K562 (cell line): ENCODE data around the gene ZGLP1. TPM values are rescaled to one million over a fixed set of nuclear protein-coding genes. Genes with fewer than 3 reads are reported as not detected.

Experiments used
- CEBPG ChIP-seq, 3 experiments: fragments of 200-800 bp in 1 of 3; sonication (Bioruptor generic) in 1 of 3; sonication (generic) in 1 of 3; formaldehyde crosslinking in 1 of 3; IDR thresholded peaks in 2 of 3; conservative IDR thresholded peaks in 1 of 3; 2 replicates each; pipeline versions ENCODE4 v1.6.1 to v1.8.0; 2016 to 2022; ENCODE audit warnings: missing compliant biosample characterization in 2 of 3, missing genetic modification characterization in 2 of 3, mild to moderate bottlenecking in 1 of 3, missing genetic modification reagents in 1 of 3
- ELF1 ChIP-seq: fragments of 200-800 bp; sonication (Bioruptor generic); IDR thresholded peaks from 2 replicates; pipeline ENCODE4 v1.6.1; 2016; ENCODE audit warnings: missing genetic modification characterization, missing compliant biosample characterization
- ELK1 ChIP-seq: sonication (generic); formaldehyde crosslinking; IDR thresholded peaks from 2 replicates; pipeline ENCODE4 v1.8.1; 2022; ENCODE audit warnings: missing genetic modification reagents
- HSF4 ChIP-seq: fragments of 250-450 bp; sonication (Bioruptor Pico); IDR thresholded peaks from 2 replicates; pipeline ENCODE4 v2.1.2; 2022; ENCODE audit warnings: mild to moderate bottlenecking, moderate library complexity, borderline replicate concordance
- KLF10 ChIP-seq: fragments of 250-450 bp; sonication (Bioruptor Pico); IDR thresholded peaks from 2 replicates; pipeline ENCODE4 v1.6.1; 2021; ENCODE audit warnings: matching md5 sums
- LCOR ChIP-seq: sonication (generic); formaldehyde crosslinking; IDR thresholded peaks from 2 replicates; pipeline ENCODE4 v1.8.0; 2022; ENCODE audit warnings: mild to moderate bottlenecking, missing genetic modification reagents
- MCM2 ChIP-seq: fragments of 450-650 bp; IDR thresholded peaks from 2 replicates; pipeline ENCODE4 v1.6.1; 2017; ENCODE audit warnings: low read depth, mild to moderate bottlenecking
- MNT ChIP-seq, 2 experiments: fragments of 450-650 bp; conservative IDR thresholded peaks; 2 replicates each; pipeline ENCODE4 v1.6.1; 2017; ENCODE audit warnings: mild to moderate bottlenecking in 2 of 2, moderate library complexity in 2 of 2
- NFATC3 ChIP-seq: fragments of 450-650 bp; IDR thresholded peaks from 2 replicates; pipeline ENCODE4 v1.6.1; 2017; ENCODE audit warnings: mild to moderate bottlenecking
- NFE2 ChIP-seq: IDR thresholded peaks from 2 replicates; pipeline ENCODE4 v1.6.1; 2014; ENCODE audit warnings: antibody characterized with exemption, low read depth
- NR4A1 ChIP-seq, 2 experiments: fragments of 250-450 bp in 1 of 2; fragments of 450-650 bp in 1 of 2; sonication (Bioruptor Pico) in 1 of 2; IDR thresholded peaks; 2 replicates each; pipeline versions ENCODE4 v1.4.0 to v1.6.1; 2016 to 2020; ENCODE audit warnings: mild to moderate bottlenecking in 2 of 2, missing compliant biosample characterization in 1 of 2, missing genetic modification characterization in 1 of 2, moderate library complexity in 1 of 2
- POLR2B ChIP-seq: fragments of 450-650 bp; IDR thresholded peaks from 2 replicates; pipeline ENCODE4 v1.6.1; 2018; ENCODE audit warnings: low read depth; ENCODE audit not compliant: partially characterized antibody
- RCOR1 ChIP-seq, 2 experiments: IDR thresholded peaks; 2 replicates each; pipeline ENCODE4 v1.6.1; 2012; ENCODE audit warnings: low read depth in 2 of 2, low read length in 2 of 2, borderline replicate concordance in 1 of 2, improper control_type of control experiment in 1 of 2
- TAF15 ChIP-seq: fragments of 200-400 bp; formaldehyde crosslinking; IDR thresholded peaks from 2 replicates; pipeline ENCODE4 v1.6.1; 2017; ENCODE audit warnings: mild to moderate bottlenecking, low read depth, low read length, moderate library complexity
- ZBTB1 ChIP-seq: sonication (generic); formaldehyde crosslinking; IDR thresholded peaks from 2 replicates; pipeline ENCODE4 v1.8.1; 2023; ENCODE audit warnings: missing genetic modification reagents, low read depth, mild to moderate bottlenecking, borderline replicate concordance
- ZBTB26 ChIP-seq: fragments of 450-650 bp; formaldehyde crosslinking; IDR thresholded peaks from 2 replicates; pipeline ENCODE4 v1.4.0; 2022; ENCODE audit warnings: missing genetic modification characterization
- ZFP36 ChIP-seq: fragments of 150-350 bp; IDR thresholded peaks from 2 replicates; pipeline ENCODE4 v1.6.1; 2018; ENCODE audit warnings: low read length, low read depth; ENCODE audit not compliant: partially characterized antibody
- ZNF592 ChIP-seq: fragments of 450-650 bp; IDR thresholded peaks from 2 replicates; pipeline ENCODE4 v1.6.1; 2017; ENCODE audit warnings: antibody characterized with exemption, mild to moderate bottlenecking
- ZSCAN32 ChIP-seq: fragments of 450-650 bp; formaldehyde crosslinking; IDR thresholded peaks from 2 replicates; pipeline ENCODE4 v1.4.0; 2020; ENCODE audit warnings: mild to moderate bottlenecking, moderate library complexity
- polyA plus RNA-seq, 8 experiments: library from polyadenylated mRNA; depleted of rRNA in 4 of 8; stranded (reverse) in 5 of 8; unstranded in 3 of 8; fragments of >200 nt; fragmentation: Nextera tagmentation in 2 of 8; fragmentation: Illumina TruSeq in 1 of 8; extraction: Ambion mirVana in 2 of 8; extraction: Trizol in 1 of 8; gene quantifications; 2 replicates each; pipeline versions ENCODE4 v1.2.1 to v1.2.3, GENCODE V29; 2011 to 2014; ENCODE audit warnings: inconsistent platforms in 1 of 8, missing spikeins in 1 of 8
- total RNA-seq, 7 experiments: library from RNA; depleted of rRNA in 6 of 7; stranded (reverse); fragments of >200 nt in 6 of 7; fragmentation: Illumina TruSeq in 2 of 7; extraction: Trizol in 2 of 7; gene quantifications; 2 replicates each; pipeline versions ENCODE4 v1.2.1 to v1.2.3, GENCODE V29; 2011 to 2021; ENCODE audit warnings: low replicate concordance in 1 of 7

ZGLP1 gene
- total and polyA plus RNA-seq, 9 of the 15 experiments (the other 6 are each of a cell fraction or from before 2014, with no cell fraction given), result 0.24 to 4.5 (median 2.2) TPM

GRCh38 chr19:10305139-10305806 is 4.3 kb downstream of the ZGLP1 start (continued):
- TF ChIP-seq ELK1 (CRISPR knock-in tag) (no peak), MCM2 (no peak), RCOR1 (IDR thresholded peaks at IDR 0.05; ENCODE audit: borderline replicate concordance in 1 of 2, low read depth in 2 of 2, low read length in 2 of 2) (no peak; a peak in 1 of 4 replicates), CEBPG (CRISPR knock-in tag; IDR thresholded peaks at IDR 0.05) (no peak), CEBPG (tag; conservative IDR thresholded peaks at IDR 0.05 in 1 of 2, IDR thresholded peaks at IDR 0.05 in 1 of 2) (no peak), ZNF592 (peak; percentile 96), TAF15 (no peak), NR4A1 (CRISPR knock-in tag; IDR thresholded peaks at IDR 0.05) (no peak), NR4A1 (tag; IDR thresholded peaks at IDR 0.05) (peak; percentile 73; the same call in 1 of the 2 replicates), KLF10 (CRISPR knock-in tag) (no peak), ZFP36 (no peak), ZSCAN32 (no peak), ELF1 (tag) (no peak), NFATC3 (no peak), ZBTB1 (CRISPR knock-in tag) (no peak), HSF4 (CRISPR knock-in tag) (no peak), NFE2 (peak; percentile 61), LCOR (CRISPR knock-in tag) (no peak), MNT (conservative IDR thresholded peaks at IDR 0.05) (peak in 1 of 2 experiments; percentile 55; a peak in 1 of 4 replicates), ZBTB26 (CRISPR knock-in tag) (no peak), POLR2B (no peak)
